Esophagus muscularis mucosa (tissue), 3 donors: ENCODE data around the gene BBOX1.

ENCODE experiments used
- CTCF ChIP-seq, 3 experiments: fragments of 200-600 bp in 2 of 3; fragments of 450-650 bp in 1 of 3; sonication (generic) in 2 of 3; IDR thresholded peaks; one replicate each; pipeline ENCODE4 v1.5.1; 2017 to 2019; ENCODE audit warnings: antibody characterized with exemption in 3 of 3, mild to moderate bottlenecking in 2 of 3, moderate library complexity in 1 of 3
- EP300 ChIP-seq: sonication (generic); formaldehyde crosslinking; IDR thresholded peaks from one replicate; pipeline ENCODE4 v1.6.1; 2017; ENCODE audit warnings: antibody characterized with exemption

GRCh38 chr11:27118371-27118770 lies 77.8 kb downstream of the BBOX1 start:
- no peak for TF ChIP-seq CTCF (IDR thresholded peaks at IDR 0.05)
- TF ChIP-seq EP300, result no peak
